Measurements from ENCODE around the gene GPR21.

GRCh38 chr9:122991370-122991830 lies 42.1 kb upstream of the GPR21 start:
- peak; percentile 61 to 72 for TF ChIP-seq CTCF (conservative IDR thresholded peaks at IDR 0.05 in 1 of 2, IDR thresholded peaks at IDR 0.05 in 1 of 2; ENCODE audit: low read depth in 1 of 2, low read length in 2 of 2)
- TF ChIP-seq EZH2 (IDR thresholded peaks at IDR 0.05; ENCODE audit: low read length, missing control alignments): no peak

All from fibroblast of lung (primary cell).